HepG2 (cell line): ENCODE measurements around the gene TMEM134. TPM values are rescaled to one million over a fixed set of nuclear protein-coding genes. Genes with fewer than 3 reads are reported as not detected.
A peak's percentile ranks its signal among the peaks of the same experiment; 100 is the strongest.

ENCODE experiments used
- ARNT2 ChIP-seq: sonication (generic); formaldehyde crosslinking; IDR thresholded peaks from 2 replicates; pipeline ENCODE4 v1.8.0; 2022; ENCODE audit warnings: mild to moderate bottlenecking, low read depth, missing genetic modification reagents, moderate library complexity
- JUNB ChIP-seq: sonication (generic); formaldehyde crosslinking; IDR thresholded peaks from 2 replicates; pipeline ENCODE4 v1.8.0; 2022; ENCODE audit warnings: missing genetic modification reagents, mild to moderate bottlenecking, borderline replicate concordance
- MNT ChIP-seq: fragments of 450-650 bp; IDR thresholded peaks from 2 replicates; pipeline ENCODE4 v1.6.1; 2016
- SETDB1 ChIP-seq: sonication (generic); formaldehyde crosslinking; IDR thresholded peaks from 2 replicates; pipeline ENCODE4 v1.5.1; 2020; ENCODE audit warnings: missing genetic modification reagents, mild to moderate bottlenecking, borderline replicate concordance
- WIZ ChIP-seq: sonication (generic); formaldehyde crosslinking; IDR thresholded peaks from 2 replicates; pipeline ENCODE4 v1.5.1; 2020; ENCODE audit warnings: mild to moderate bottlenecking, missing genetic modification reagents
- ZFY ChIP-seq: sonication (generic); formaldehyde crosslinking; IDR thresholded peaks from 2 replicates; pipeline ENCODE4 v1.4.0; 2020; ENCODE audit warnings: missing genetic modification reagents
- ZHX1 ChIP-seq: sonication (generic); formaldehyde crosslinking; IDR thresholded peaks from 2 replicates; pipeline ENCODE4 v1.8.1; 2022; ENCODE audit warnings: low read depth, mild to moderate bottlenecking, missing genetic modification reagents
- ZNF142 ChIP-seq: sonication (generic); formaldehyde crosslinking; IDR thresholded peaks from 2 replicates; pipeline ENCODE4 v1.4.0; 2020; ENCODE audit warnings: missing genetic modification reagents
- ZNF674 ChIP-seq: sonication (generic); formaldehyde crosslinking; IDR thresholded peaks from 2 replicates; pipeline ENCODE4 v1.5.0; 2020; ENCODE audit warnings: low read depth, mild to moderate bottlenecking, missing genetic modification reagents
- ZNF766 ChIP-seq: sonication (generic); formaldehyde crosslinking; IDR thresholded peaks from 2 replicates; pipeline ENCODE4 v1.5.0; 2020; ENCODE audit warnings: missing genetic modification reagents, borderline replicate concordance
- ZNF777 ChIP-seq: sonication (generic); formaldehyde crosslinking; IDR thresholded peaks from 2 replicates; pipeline ENCODE4 v1.4.0; 2020; ENCODE audit warnings: missing genetic modification reagents
- polyA plus RNA-seq, 8 experiments: library from polyadenylated mRNA; depleted of rRNA in 3 of 8; stranded (reverse) in 7 of 8; unstranded in 1 of 8; fragments of >200 nt; fragmentation: Illumina TruSeq in 4 of 8; extraction: Trizol in 4 of 8; gene quantifications; 2 replicates each; pipeline versions ENCODE4 v1.2.1 to v1.2.3, GENCODE V29; 2011 to 2016; ENCODE audit warnings: low read depth in 4 of 8, missing spikeins in 1 of 8, mixed read lengths in 1 of 8; ENCODE audit not compliant: insufficient read depth in 1 of 8
- total RNA-seq, 5 experiments: library from RNA; depleted of rRNA; stranded (reverse); fragments of >200 nt; fragmentation: Illumina TruSeq; extraction: Trizol; gene quantifications; 2 replicates each; pipeline ENCODE4 v1.2.3, GENCODE V29; 2016; ENCODE audit warnings: low read depth in 1 of 5
- TF ChIP-seq, protein P1 (sequence below): sonication (generic); formaldehyde crosslinking; IDR thresholded peaks from 2 replicates; pipeline ENCODE4 v1.4.0; 2020; ENCODE audit warnings: missing genetic modification reagents

TMEM134 gene
- total and polyA plus RNA-seq, 2 of the 13 experiments (the other 11 are each of a cell fraction or from before 2014, with no cell fraction given) = 6.9 to 26.9 TPM

DNA sequence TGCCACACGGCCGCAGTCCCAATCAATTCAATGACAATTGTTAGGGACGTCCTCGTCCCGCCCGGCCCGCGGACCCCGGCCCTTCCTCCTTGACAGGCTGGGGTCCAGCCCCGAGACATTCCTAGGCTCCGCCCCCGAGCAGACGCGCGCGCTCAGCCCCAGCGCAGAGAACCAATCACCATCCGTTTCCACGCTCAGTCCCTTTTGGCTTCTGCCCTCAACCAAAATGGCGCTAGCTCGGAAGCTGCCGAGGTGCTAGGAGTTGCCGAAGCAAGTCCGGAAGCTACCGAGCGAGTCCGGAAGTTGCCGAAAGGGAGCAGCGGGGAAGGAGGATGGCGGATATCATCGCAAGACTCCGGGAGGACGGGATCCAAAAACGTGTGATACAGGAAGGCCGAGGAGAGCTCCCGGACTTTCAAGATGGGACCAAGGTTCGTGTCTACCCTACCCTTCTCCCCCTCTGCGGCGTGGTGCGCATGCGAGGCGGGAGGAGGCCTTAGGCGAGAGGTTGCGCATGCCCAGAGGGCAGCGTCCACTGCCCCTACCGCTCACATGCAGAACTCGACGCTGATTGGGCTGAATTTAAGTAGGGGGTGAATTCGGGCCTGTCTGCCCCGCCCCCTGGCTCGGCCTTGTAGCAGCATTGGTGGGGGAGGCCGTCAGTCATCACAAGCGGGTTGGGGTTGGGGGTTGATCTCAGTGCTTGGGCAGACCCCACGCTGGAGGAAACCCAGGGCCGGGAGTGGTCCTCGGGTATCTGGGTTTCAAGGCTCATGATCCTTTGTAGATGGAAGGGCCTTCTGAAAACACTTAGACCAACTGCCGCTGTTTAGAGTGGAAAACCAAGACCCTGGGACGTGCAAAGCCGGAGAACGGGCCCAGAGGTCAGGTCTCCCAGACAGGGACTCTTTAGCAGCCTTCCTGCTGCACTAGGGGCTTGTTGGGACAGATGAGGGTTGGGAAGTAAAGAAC is 14.1 kb upstream of the TMEM134 start, which contains the start of gene AIP (continued):
- TF ChIP-seq ZNF142 (CRISPR knock-in tag) (peak; percentile 90), SETDB1 (CRISPR knock-in tag) (peak; percentile 96), ZHX1 (peak; percentile 93), ARNT2 (CRISPR knock-in tag) (peak; percentile 94), WIZ (CRISPR knock-in tag) (peak; percentile 95; the same call in 1 of the 2 replicates), ZNF777 (CRISPR knock-in tag) (peak; percentile 56; the same call in 1 of the 2 replicates), ZNF766 (CRISPR knock-in tag) (peak; percentile 98), ZNF674 (CRISPR knock-in tag) (peak; percentile 86; the same call in 1 of the 2 replicates), JUNB (CRISPR knock-in tag) (no peak), ZFY (CRISPR knock-in tag) (peak; percentile 86), MNT (peak; percentile 10; the same call in 1 of the 2 replicates)
- TF ChIP-seq, protein P1, sequence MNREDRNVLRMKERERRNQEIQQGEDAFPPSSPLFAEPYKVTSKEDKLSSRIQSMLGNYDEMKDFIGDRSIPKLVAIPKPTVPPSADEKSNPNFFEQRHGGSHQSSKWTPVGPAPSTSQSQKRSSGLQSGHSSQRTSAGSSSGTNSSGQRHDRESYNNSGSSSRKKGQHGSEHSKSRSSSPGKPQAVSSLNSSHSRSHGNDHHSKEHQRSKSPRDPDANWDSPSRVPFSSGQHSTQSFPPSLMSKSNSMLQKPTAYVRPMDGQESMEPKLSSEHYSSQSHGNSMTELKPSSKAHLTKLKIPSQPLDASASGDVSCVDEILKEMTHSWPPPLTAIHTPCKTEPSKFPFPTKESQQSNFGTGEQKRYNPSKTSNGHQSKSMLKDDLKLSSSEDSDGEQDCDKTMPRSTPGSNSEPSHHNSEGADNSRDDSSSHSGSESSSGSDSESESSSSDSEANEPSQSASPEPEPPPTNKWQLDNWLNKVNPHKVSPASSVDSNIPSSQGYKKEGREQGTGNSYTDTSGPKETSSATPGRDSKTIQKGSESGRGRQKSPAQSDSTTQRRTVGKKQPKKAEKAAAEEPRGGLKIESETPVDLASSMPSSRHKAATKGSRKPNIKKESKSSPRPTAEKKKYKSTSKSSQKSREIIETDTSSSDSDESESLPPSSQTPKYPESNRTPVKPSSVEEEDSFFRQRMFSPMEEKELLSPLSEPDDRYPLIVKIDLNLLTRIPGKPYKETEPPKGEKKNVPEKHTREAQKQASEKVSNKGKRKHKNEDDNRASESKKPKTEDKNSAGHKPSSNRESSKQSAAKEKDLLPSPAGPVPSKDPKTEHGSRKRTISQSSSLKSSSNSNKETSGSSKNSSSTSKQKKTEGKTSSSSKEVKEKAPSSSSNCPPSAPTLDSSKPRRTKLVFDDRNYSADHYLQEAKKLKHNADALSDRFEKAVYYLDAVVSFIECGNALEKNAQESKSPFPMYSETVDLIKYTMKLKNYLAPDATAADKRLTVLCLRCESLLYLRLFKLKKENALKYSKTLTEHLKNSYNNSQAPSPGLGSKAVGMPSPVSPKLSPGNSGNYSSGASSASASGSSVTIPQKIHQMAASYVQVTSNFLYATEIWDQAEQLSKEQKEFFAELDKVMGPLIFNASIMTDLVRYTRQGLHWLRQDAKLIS = no peak
